HCT116 (cell line): ENCODE results near the gene C2.

ENCODE experiments used
- CEBPB ChIP-seq: IDR thresholded peaks from 2 replicates; pipeline ENCODE4 v1.6.1; 2012; ENCODE audit warnings: low read depth
- CTCF ChIP-seq, 3 experiments: fragments of 200-600 bp in 1 of 3; sonication (generic) in 1 of 3; IDR thresholded peaks in 2 of 3; conservative IDR thresholded peaks in 1 of 3; 2 replicates each; pipeline ENCODE4 v1.5.1; 2012 to 2017; ENCODE audit warnings: low read depth in 2 of 3, low read length in 2 of 3, antibody characterized with exemption in 1 of 3, borderline replicate concordance in 1 of 3, control low read depth in 1 of 3, mild to moderate bottlenecking in 1 of 3, mixed read lengths in 1 of 3, mixed run types in 1 of 3, moderate library complexity in 1 of 3; ENCODE audit not compliant: insufficient read depth in 1 of 3
- ELF1 ChIP-seq: IDR thresholded peaks from 2 replicates; pipeline ENCODE4 v1.6.1; 2012; ENCODE audit warnings: low read depth, borderline replicate concordance
- EZH2phosphoT487 ChIP-seq: fragments of 200-600 bp; IDR thresholded peaks from 2 replicates; pipeline ENCODE4 v1.6.1; 2018; ENCODE audit warnings: antibody characterized with exemption, borderline replicate concordance
- MAX ChIP-seq: IDR thresholded peaks from 2 replicates; pipeline ENCODE4 v1.6.1; 2012
- POLR2A ChIP-seq: IDR thresholded peaks from 2 replicates; pipeline ENCODE4 v1.7.0; 2011; ENCODE audit warnings: borderline replicate concordance; ENCODE audit not compliant: insufficient read depth, insufficient read length; ENCODE audit errors: extremely low read depth
- SIN3A ChIP-seq: IDR thresholded peaks from 2 replicates; pipeline ENCODE4 v1.6.1; 2012; ENCODE audit warnings: low read depth
- SP1 ChIP-seq: IDR thresholded peaks from 2 replicates; pipeline ENCODE4 v1.6.1; 2012; ENCODE audit warnings: low read depth
- YY1 ChIP-seq: IDR thresholded peaks from 2 replicates; pipeline ENCODE4 v1.6.1; 2011; ENCODE audit warnings: low read length, low read depth, moderate library complexity, mild to moderate bottlenecking; ENCODE audit not compliant: insufficient replicate concordance; ENCODE audit errors: extremely low read depth
- ZNF274 ChIP-seq: fragments of 200-500 bp; sonication (Bioruptor generic); IDR thresholded peaks from 2 replicates; pipeline ENCODE4 v1.6.1; 2014; ENCODE audit warnings: mild to moderate bottlenecking, low read depth, low read length, inconsistent platforms

- TF ChIP-seq ELF1 (no peak), MAX (no peak), SP1 (no peak), POLR2A (no peak), SIN3A (no peak), EZH2phosphoT487 (no peak), CTCF (IDR thresholded peaks at IDR 0.05 in 2 of 3, conservative IDR thresholded peaks at IDR 0.05 in 1 of 3; ENCODE audit: borderline replicate concordance in 1 of 3, insufficient read depth in 1 of 3, low read depth in 2 of 3, low read length in 2 of 3) (no peak), CEBPB (no peak), ZNF274 (no peak), YY1 (no peak)
These were observed 20.3 kb downstream of the C2 start for GRCh38 chr6:31947864-31948263.
